Smooth muscle cell (in vitro differentiated cells): ENCODE results near the gene CLK4. TPM values are rescaled to one million over a fixed set of nuclear protein-coding genes. Genes with fewer than 3 reads are reported as not detected.

ENCODE experiments used
- DNase-seq: peaks from one replicate; lab custom pipeline; 2025; ENCODE audit not compliant: unreplicated experiment; lab: John Stamatoyannopoulos, UW
- H2AFZ ChIP-seq: fragments of 200-600 bp; sonication (generic); 2 replicates; pipeline ENCODE4 v1.6.0; 2016; ENCODE audit warnings: antibody characterized with exemption, low read depth, mild to moderate bottlenecking
- H3F3A ChIP-seq: fragments of 200-600 bp; sonication (generic); 2 replicates; pipeline ENCODE4 v1.6.0; 2017; ENCODE audit warnings: antibody characterized with exemption, low read depth
- H3K27ac ChIP-seq: fragments of 200-600 bp; sonication (generic); 2 replicates; pipeline ENCODE4 v1.5.1; 2016; ENCODE audit warnings: low read depth, mild to moderate bottlenecking
- H3K27me3 ChIP-seq: fragments of 200-600 bp; sonication (generic); 2 replicates; pipeline ENCODE4 v1.6.1; 2016; ENCODE audit warnings: low read depth, mild to moderate bottlenecking
- H3K36me3 ChIP-seq: fragments of 200-600 bp; sonication (generic); 2 replicates; pipeline ENCODE4 v1.5.1; 2016; ENCODE audit warnings: low read depth
- H3K4me1 ChIP-seq: fragments of 200-600 bp; sonication (generic); 2 replicates; pipeline ENCODE4 v1.5.1; 2016; ENCODE audit warnings: low read depth
- H3K4me2 ChIP-seq: fragments of 200-600 bp; sonication (generic); 2 replicates; pipeline ENCODE4 v1.6.0; 2016; ENCODE audit warnings: mild to moderate bottlenecking
- H3K4me3 ChIP-seq: fragments of 200-600 bp; sonication (generic); 2 replicates; pipeline ENCODE4 v1.5.1; 2016; ENCODE audit warnings: mild to moderate bottlenecking
- H3K79me2 ChIP-seq: fragments of 200-600 bp; sonication (generic); 2 replicates; pipeline ENCODE4 v1.6.0; 2016; ENCODE audit warnings: low read depth, mild to moderate bottlenecking
- H3K9ac ChIP-seq: fragments of 200-600 bp; sonication (generic); 2 replicates; pipeline ENCODE4 v1.6.0; 2016; ENCODE audit warnings: low read depth
- H3K9me3 ChIP-seq: fragments of 200-600 bp; sonication (generic); replicated peaks from 2 replicates; pipeline ENCODE4 v1.5.1; 2016; ENCODE audit warnings: low read depth
- H4K20me1 ChIP-seq: fragments of 200-600 bp; sonication (generic); 2 replicates; pipeline ENCODE4 v1.6.0; 2016; ENCODE audit warnings: low read depth
- WGBS: methylation state at CpG from one replicate; pipeline ENCODE4 v1.1.7; 2016; ENCODE audit warnings: low lambda C conversion rate; 5-methylcytosine and 5-hydroxymethylcytosine counted together
- polyA plus RNA-seq: library from polyadenylated mRNA; unstranded; fragments of >200 nt; fragmentation: Nextera tagmentation; extraction: Ambion mirVana; gene quantifications from 2 replicates; pipeline ENCODE4 v1.2.1, GENCODE V29; 2016
- total RNA-seq: library from RNA; depleted of rRNA; stranded (reverse); fragments of >200 nt; gene quantifications from 2 replicates; pipeline ENCODE4 v1.2.3, GENCODE V29; 2014
- TF ChIP-seq, protein P1 (sequence below): fragments of 200-600 bp; sonication (generic); IDR thresholded peaks from 2 replicates; pipeline ENCODE4 v1.5.1; 2017; ENCODE audit warnings: borderline replicate concordance, mild to moderate bottlenecking, antibody characterized with exemption; ENCODE audit not compliant: insufficient read depth, poor library complexity, severe bottlenecking

Gene CLK4
- total and polyA plus RNA-seq, 2 experiments from 2014 or later: 10.3 to 25.7 TPM

DNA sequence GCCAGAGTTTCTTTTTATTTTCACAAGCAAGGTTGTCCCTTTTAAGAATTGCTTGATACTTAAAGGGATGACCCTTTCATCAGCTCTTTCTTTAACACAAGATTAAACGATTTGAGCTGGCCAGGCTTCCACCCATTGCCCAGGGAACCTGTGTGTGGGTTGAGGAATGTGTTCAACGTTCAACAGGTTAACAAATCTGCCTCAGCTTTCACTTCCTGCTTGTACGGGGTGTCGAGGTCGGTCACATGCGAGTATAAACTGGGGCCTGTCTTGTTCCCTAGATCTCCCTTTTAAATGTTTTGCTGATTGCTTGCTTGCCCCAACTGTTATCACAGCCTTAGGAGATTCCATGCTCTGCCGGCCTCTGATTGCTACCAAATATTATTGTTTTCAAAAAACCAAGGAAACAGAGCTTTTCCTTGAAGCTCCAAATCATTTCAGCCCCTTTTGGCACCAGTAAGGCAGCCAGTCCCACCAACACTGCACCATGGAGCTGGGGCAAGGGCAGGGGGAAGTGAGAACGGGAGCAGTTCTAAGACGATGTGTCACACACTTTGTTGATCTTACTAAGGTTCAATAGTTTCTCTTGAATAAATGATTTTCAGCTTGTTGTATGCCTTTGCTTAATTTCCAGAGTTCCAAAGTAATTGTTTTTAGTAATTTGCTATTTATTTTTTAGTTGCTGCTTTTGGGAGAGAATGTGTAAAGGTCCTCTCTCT lies 10.7 kb upstream of the CLK4 start:
- Histone ChIP-seq H2AFZ (no peak overlapping the region), H3K4me3 (no peak overlapping the region)

DNA sequence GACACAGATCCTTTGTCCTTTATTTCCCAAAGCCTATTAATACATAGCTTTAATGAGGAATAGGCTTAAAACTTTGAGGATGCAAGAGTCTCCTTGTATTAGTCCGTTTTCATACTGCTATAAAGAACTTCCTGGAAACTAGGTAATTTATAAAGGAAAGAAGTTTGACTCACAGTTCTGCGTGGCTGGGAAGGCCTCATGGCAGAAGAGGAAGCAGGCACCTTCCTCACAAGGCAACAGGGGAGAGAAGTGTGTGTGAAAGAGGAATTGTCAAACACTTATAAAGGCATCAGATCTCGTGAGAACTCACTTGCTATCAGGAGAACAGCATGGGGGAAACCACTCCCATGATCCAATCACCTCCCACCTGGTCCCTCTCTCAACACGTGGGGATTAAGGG lies 5.4 kb upstream of the CLK4 start:
- DNase-seq: no peak
- Histone ChIP-seq H2AFZ (no peak overlapping the region), H3K4me3 (no peak overlapping the region), H3K9me3 (no peaks in the 10 kb centered on the region), H4K20me1 (no peaks in the 10 kb centered on the region), H3F3A (no peaks in the 10 kb centered on the region), H3K4me1 (no peaks in the 10 kb centered on the region), H3K9ac (no peak overlapping the region), H3K79me2 (no peaks in the 10 kb centered on the region), H3K36me3 (no peaks in the 10 kb centered on the region), H3K4me2 (no peak overlapping the region), H3K27me3 (no peaks in the 10 kb centered on the region), H3K27ac (no peak overlapping the region)
- TF ChIP-seq, protein P1, sequence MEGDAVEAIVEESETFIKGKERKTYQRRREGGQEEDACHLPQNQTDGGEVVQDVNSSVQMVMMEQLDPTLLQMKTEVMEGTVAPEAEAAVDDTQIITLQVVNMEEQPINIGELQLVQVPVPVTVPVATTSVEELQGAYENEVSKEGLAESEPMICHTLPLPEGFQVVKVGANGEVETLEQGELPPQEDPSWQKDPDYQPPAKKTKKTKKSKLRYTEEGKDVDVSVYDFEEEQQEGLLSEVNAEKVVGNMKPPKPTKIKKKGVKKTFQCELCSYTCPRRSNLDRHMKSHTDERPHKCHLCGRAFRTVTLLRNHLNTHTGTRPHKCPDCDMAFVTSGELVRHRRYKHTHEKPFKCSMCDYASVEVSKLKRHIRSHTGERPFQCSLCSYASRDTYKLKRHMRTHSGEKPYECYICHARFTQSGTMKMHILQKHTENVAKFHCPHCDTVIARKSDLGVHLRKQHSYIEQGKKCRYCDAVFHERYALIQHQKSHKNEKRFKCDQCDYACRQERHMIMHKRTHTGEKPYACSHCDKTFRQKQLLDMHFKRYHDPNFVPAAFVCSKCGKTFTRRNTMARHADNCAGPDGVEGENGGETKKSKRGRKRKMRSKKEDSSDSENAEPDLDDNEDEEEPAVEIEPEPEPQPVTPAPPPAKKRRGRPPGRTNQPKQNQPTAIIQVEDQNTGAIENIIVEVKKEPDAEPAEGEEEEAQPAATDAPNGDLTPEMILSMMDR: no peak
- 70% methylated on average over 4 of the region's 4 CpGs for WGBS

More for the DNA sequence above, 10.7 kb upstream of the CLK4 start:
- Histone ChIP-seq H3K36me3 (no peaks in the 10 kb centered on the region), H4K20me1 (no peaks in the 10 kb centered on the region), H3K4me2 (no peak overlapping the region), H3K27ac (no peak overlapping the region), H3F3A (no peaks in the 10 kb centered on the region), H3K79me2 (no peaks in the 10 kb centered on the region), H3K4me1 (no peaks in the 10 kb centered on the region), H3K9ac (no peak overlapping the region), H3K9me3 (no peaks in the 10 kb centered on the region), H3K27me3 (no peaks in the 10 kb centered on the region)
- WGBS: 87% methylated on average over 9 of the region's 9 CpGs
- DNase-seq: no peak
- TF ChIP-seq, protein P1: no peak

DNA sequence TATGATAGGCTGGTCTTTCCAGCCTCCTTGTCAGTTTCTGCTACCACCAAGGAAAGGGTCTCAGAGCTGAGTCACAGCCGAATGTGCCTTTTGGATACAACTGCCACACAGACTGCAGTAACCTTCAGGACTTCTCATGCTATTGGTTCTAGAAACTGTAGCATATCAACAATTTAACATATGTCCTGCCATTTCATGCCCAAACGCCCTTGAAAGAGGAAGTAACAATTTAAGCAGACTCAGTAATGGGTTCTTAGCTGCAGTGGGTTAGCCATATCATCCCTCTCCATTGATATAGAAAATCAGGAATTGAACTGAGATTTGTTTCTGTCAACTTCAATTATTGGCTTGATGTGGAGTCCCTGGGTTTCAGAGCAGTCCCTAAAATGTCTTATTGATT lies 4.1 kb upstream of the CLK4 start:
- Histone ChIP-seq H3K4me3 (no peak overlapping the region), H2AFZ (peak overlapping the region; percentile 0), H4K20me1 (no peaks in the 10 kb centered on the region), H3K27ac (peak overlapping the region; percentile 77), H3F3A (no peaks in the 10 kb centered on the region), H3K36me3 (no peaks in the 10 kb centered on the region), H3K27me3 (no peaks in the 10 kb centered on the region), H3K4me1 (no peaks in the 10 kb centered on the region), H3K9me3 (no peaks in the 10 kb centered on the region), H3K79me2 (peaks cover under 1% of the 10 kb centered on the region), H3K4me2 (no peak overlapping the region), H3K9ac (no peak overlapping the region)
- TF ChIP-seq, protein P1: no peak
- 24% methylated on average over 2 of the region's 2 CpGs for WGBS
- no peak for DNase-seq

DNA sequence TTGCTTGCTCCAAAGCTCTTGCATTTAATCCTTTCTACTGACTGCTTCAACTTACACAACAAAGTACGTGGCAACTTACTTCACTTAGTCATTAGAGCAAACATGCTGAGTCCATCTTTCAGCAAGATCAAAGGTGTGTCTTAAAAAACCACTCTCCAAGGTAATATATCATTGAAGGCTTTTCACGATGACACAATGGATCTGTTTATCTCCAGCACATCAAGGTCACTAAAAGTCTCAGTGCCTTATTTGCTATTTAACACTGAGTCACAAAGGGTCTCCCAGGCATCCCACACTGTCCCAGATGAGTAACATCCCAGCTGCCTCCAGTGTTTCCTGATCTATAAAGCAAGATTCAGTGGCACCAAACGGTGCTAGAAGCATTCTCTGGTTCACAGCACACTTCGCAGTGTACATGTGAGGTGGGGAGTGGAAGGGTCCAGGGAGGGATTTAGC lies 3.7 kb upstream of the CLK4 start:
- DNase-seq: no peak
- Histone ChIP-seq H3F3A (no peaks in the 10 kb centered on the region), H3K36me3 (no peaks in the 10 kb centered on the region), H3K79me2 (peaks cover 5% of the 10 kb centered on the region), H3K4me1 (no peaks in the 10 kb centered on the region), H3K27ac (peak overlapping the region; percentile 77), H3K4me3 (no peak overlapping the region), H4K20me1 (peaks cover under 1% of the 10 kb centered on the region), H3K9me3 (no peaks in the 10 kb centered on the region), H2AFZ (peak overlapping the region; percentile 0), H3K27me3 (no peaks in the 10 kb centered on the region), H3K4me2 (peak overlapping the region; percentile 20), H3K9ac (no peak overlapping the region)
- TF ChIP-seq, protein P1: no peak
- 2% methylated on average over 4 of the region's 4 CpGs for WGBS
